Measurements from ENCODE around the gene SNX13.

DNA sequence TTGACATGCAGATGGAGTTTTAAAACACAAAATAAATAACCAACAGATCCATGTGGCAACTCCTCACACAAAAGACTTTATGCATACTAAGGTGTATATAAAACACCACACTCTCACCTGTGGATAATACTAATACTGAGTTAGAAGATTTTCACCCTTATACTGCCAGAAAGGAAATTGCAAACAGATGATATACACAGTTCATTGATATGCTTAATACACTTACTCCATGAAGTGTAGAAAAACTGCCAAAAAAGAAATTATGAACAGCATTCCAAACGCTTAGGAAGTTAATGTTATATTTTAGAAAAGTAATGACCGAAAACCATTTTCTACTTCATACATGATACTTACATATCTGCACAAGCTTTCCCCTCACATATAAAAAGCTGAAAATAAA lies 17.6 kb upstream of the SNX13 start:
- TF ChIP-seq, protein P1, sequence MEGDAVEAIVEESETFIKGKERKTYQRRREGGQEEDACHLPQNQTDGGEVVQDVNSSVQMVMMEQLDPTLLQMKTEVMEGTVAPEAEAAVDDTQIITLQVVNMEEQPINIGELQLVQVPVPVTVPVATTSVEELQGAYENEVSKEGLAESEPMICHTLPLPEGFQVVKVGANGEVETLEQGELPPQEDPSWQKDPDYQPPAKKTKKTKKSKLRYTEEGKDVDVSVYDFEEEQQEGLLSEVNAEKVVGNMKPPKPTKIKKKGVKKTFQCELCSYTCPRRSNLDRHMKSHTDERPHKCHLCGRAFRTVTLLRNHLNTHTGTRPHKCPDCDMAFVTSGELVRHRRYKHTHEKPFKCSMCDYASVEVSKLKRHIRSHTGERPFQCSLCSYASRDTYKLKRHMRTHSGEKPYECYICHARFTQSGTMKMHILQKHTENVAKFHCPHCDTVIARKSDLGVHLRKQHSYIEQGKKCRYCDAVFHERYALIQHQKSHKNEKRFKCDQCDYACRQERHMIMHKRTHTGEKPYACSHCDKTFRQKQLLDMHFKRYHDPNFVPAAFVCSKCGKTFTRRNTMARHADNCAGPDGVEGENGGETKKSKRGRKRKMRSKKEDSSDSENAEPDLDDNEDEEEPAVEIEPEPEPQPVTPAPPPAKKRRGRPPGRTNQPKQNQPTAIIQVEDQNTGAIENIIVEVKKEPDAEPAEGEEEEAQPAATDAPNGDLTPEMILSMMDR (IDR thresholded peaks at IDR 0.05), result no peak
- no peak for TF ChIP-seq POLR2A (IDR thresholded peaks at IDR 0.05)
